ENCODE data around the gene ATP10A.

ATP10A gene

GRCh38 chr15:25679492-25679891 is 183.6 kb downstream of the ATP10A start:
- DNase-seq (ENCODE audit: low read depth in 2 of 2): no peak

GRCh38 chr15:25678500-25678855 is 184.6 kb downstream of the ATP10A start:
- DNase-seq (ENCODE audit: low read depth in 2 of 2): no peak

- no peak for DNase-seq (ENCODE audit: low read depth in 2 of 2)
These were observed 185.2 kb downstream of the ATP10A start for GRCh38 chr15:25677719-25678499.

- no peak for DNase-seq (ENCODE audit: low read depth in 2 of 2)
These were observed 187.1 kb downstream of the ATP10A start for GRCh38 chr15:25676070-25676469.

GRCh38 chr15:25675396-25675795 is 187.7 kb downstream of the ATP10A start:
- DNase-seq (ENCODE audit: low read depth in 2 of 2): no peak

GRCh38 chr15:25674913-25675312 is 188.2 kb downstream of the ATP10A start:
- no peak for DNase-seq (ENCODE audit: low read depth in 2 of 2)

- DNase-seq (ENCODE audit: low read depth in 2 of 2): no peak
These were observed 189.2 kb downstream of the ATP10A start for GRCh38 chr15:25673972-25674371.

- no peak for DNase-seq (ENCODE audit: low read depth in 2 of 2)
These were observed 189.8 kb downstream of the ATP10A start for GRCh38 chr15:25673351-25673750.

- no peak for DNase-seq (ENCODE audit: low read depth in 2 of 2)
These were observed 192.0 kb downstream of the ATP10A start for GRCh38 chr15:25671132-25671531.

- no peak for DNase-seq (ENCODE audit: low read depth in 2 of 2)
These were observed 192.5 kb downstream of the ATP10A start for GRCh38 chr15:25670621-25671020.

GRCh38 chr15:25670025-25670554 is 193.0 kb downstream of the ATP10A start:
- peak; percentile 61 to 62 for DNase-seq (ENCODE audit: low read depth in 2 of 2)

- DNase-seq (ENCODE audit: low read depth in 2 of 2): no peak
These were observed 194.2 kb downstream of the ATP10A start for GRCh38 chr15:25668901-25669300.

- DNase-seq (ENCODE audit: low read depth in 2 of 2): no peak
These were observed 194.8 kb downstream of the ATP10A start for GRCh38 chr15:25668236-25668795.

- no peak for DNase-seq (ENCODE audit: low read depth in 2 of 2)
These were observed 195.3 kb downstream of the ATP10A start for GRCh38 chr15:25667829-25668228.

GRCh38 chr15:25665913-25666312 is 197.2 kb downstream of the ATP10A start:
- no peak for DNase-seq (ENCODE audit: low read depth in 2 of 2)

- DNase-seq (ENCODE audit: low read depth in 2 of 2): no peak
These were observed 198.4 kb downstream of the ATP10A start for GRCh38 chr15:25664761-25665160.

- no peak for DNase-seq (ENCODE audit: low read depth in 2 of 2)
These were observed 199.6 kb downstream of the ATP10A start for GRCh38 chr15:25663515-25663914.

GRCh38 chr15:25661898-25662297 is 201.2 kb downstream of the ATP10A start:
- no peak for DNase-seq (ENCODE audit: low read depth in 2 of 2)

GRCh38 chr15:25659251-25659650 is 203.9 kb downstream of the ATP10A start:
- no peak for DNase-seq (ENCODE audit: low read depth in 2 of 2)

- no peak for DNase-seq (ENCODE audit: low read depth in 2 of 2)
These were observed 204.6 kb downstream of the ATP10A start for GRCh38 chr15:25658560-25658959.

- DNase-seq (ENCODE audit: low read depth in 2 of 2): no peak
These were observed 207.7 kb downstream of the ATP10A start for GRCh38 chr15:25655207-25655948.

- DNase-seq (ENCODE audit: low read depth in 2 of 2): no peak
These were observed 209.8 kb downstream of the ATP10A start for GRCh38 chr15:25653371-25653770.

- no peak for DNase-seq (ENCODE audit: low read depth in 2 of 2)
These were observed 210.4 kb downstream of the ATP10A start for GRCh38 chr15:25652704-25653103.

Measured in fibroblast of skin of left quadriceps (primary cell).